HFFc6 (cell line): ENCODE measurements around the gene ADIPOR2. TPM values are rescaled to one million over a fixed set of nuclear protein-coding genes. Genes with fewer than 3 reads are reported as not detected.
A peak's percentile ranks its signal among the peaks of the same experiment; 100 is the strongest.

ENCODE experiments used
- DNase-seq: peaks from one replicate; pipeline ENCODE4 v3.0.0-alpha.2; 2018
- H3K27ac Mint-ChIP-seq: 2 replicates; pipeline ENCODE4 v1.8.0; 2020; ENCODE audit warnings: mild to moderate bottlenecking, mixed read lengths
- H3K27me3 Mint-ChIP-seq: 2 replicates; pipeline ENCODE4 v1.8.0; 2021; ENCODE audit warnings: mild to moderate bottlenecking, moderate library complexity, mixed read lengths; ENCODE audit not compliant: insufficient read depth
- H3K36me3 Mint-ChIP-seq: 2 replicates; pipeline ENCODE4 v1.8.0; 2021; ENCODE audit warnings: low read depth, mixed read lengths
- H3K4me1 Mint-ChIP-seq: 2 replicates; pipeline ENCODE4 v1.8.0; 2020; ENCODE audit warnings: low read depth, mixed read lengths
- H3K4me3 Mint-ChIP-seq: 2 replicates; pipeline ENCODE4 v1.8.0; 2020; ENCODE audit warnings: mild to moderate bottlenecking, moderate library complexity, mixed read lengths
- H3K9me3 Mint-ChIP-seq: 2 replicates; pipeline ENCODE4 v1.8.0; 2020; ENCODE audit warnings: mild to moderate bottlenecking, mixed read lengths
- total RNA-seq, 6 experiments: library from RNA; stranded (reverse); fragmentation: NEBNext Ultra II Directional; extraction: Animal tissue kit (Norgen Biotek cat#: 25700); gene quantifications; 2 replicates in 1 of 6; 3 replicates in 5 of 6; pipeline ENCODE4 v1.2.3, GENCODE V29; 2021
- TF ChIP-seq, protein P1 (sequence below): fragments of 200-600 bp; sonication (generic); IDR thresholded peaks from 2 replicates; pipeline ENCODE4 v1.5.0; 2021; ENCODE audit warnings: antibody characterized with exemption, mild to moderate bottlenecking

Gene ADIPOR2
- total RNA-seq, 6 experiments from 2014 or later, result 38.9 to 50.1 (median 44.9) TPM

DNA sequence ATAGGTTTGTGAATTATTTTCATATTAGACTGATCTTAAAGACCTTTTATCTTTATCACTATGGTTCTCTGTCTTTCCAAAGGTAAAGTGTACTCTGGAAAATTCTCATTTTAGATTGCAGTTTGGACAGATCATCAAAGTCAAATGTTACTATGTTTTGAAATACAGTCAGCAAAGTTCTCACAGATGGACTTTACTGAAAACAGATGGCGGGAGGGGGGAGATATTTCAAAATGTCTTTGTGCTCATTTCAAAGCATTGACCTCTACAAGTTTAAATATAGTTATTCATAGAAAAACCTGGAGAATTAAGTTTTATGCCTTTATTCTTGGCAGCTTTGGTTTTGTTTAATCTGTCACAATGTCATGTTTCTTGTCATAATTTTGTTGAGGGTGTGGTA, 77.7 kb downstream of the ADIPOR2 start:
- no peak overlapping the region for H3K27ac Mint-ChIP-seq
- H3K4me1 Mint-ChIP-seq, result peaks cover 16% of the 10 kb centered on the region
- TF ChIP-seq, protein P1, sequence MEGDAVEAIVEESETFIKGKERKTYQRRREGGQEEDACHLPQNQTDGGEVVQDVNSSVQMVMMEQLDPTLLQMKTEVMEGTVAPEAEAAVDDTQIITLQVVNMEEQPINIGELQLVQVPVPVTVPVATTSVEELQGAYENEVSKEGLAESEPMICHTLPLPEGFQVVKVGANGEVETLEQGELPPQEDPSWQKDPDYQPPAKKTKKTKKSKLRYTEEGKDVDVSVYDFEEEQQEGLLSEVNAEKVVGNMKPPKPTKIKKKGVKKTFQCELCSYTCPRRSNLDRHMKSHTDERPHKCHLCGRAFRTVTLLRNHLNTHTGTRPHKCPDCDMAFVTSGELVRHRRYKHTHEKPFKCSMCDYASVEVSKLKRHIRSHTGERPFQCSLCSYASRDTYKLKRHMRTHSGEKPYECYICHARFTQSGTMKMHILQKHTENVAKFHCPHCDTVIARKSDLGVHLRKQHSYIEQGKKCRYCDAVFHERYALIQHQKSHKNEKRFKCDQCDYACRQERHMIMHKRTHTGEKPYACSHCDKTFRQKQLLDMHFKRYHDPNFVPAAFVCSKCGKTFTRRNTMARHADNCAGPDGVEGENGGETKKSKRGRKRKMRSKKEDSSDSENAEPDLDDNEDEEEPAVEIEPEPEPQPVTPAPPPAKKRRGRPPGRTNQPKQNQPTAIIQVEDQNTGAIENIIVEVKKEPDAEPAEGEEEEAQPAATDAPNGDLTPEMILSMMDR, result no peak
- no peaks in the 10 kb centered on the region for H3K9me3 Mint-ChIP-seq
- peaks cover 5% of the 10 kb centered on the region for H3K36me3 Mint-ChIP-seq
- H3K4me3 Mint-ChIP-seq, result no peak overlapping the region
- no peak for DNase-seq
- no peaks in the 10 kb centered on the region for H3K27me3 Mint-ChIP-seq

DNA sequence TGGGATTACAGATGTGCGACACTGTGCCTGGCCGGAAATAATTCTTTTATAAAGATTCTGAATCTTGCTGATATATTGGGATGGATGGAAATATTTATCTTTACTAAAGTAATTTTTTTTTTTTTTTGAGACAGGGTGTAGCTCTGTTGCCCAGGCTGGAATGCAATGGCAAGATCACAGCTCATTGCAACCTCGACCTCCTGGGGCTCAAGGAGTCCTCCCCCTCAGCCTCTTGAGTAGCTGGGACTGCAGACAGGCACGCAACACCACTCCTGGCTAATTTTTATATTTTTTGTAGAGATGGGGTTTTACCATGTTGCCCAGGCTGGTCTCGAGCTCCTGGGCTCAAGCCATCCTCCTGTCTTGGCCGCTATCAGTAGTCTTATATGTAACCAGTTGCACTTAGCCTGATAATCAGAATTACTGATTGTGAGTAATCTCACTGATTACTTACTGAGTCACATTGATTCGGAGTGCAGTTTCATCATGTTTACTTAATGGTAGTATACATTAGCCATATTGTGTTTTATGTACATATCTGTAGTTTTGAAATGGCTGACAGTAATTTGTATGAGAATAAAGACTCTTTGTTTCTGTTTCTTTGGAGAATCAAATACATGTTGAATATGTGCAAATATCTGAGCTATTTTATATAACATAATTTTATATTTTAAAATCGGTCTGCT, 79.1 kb downstream of the ADIPOR2 start:
- TF ChIP-seq, protein P1, result no peak
- Mint-ChIP-seq H3K36me3 (peaks cover 5% of the 10 kb centered on the region), H3K27me3 (no peaks in the 10 kb centered on the region), H3K27ac (no peak overlapping the region), H3K9me3 (no peaks in the 10 kb centered on the region), H3K4me3 (no peak overlapping the region), H3K4me1 (peaks cover 28% of the 10 kb centered on the region)
- DNase-seq, result no peak

DNA sequence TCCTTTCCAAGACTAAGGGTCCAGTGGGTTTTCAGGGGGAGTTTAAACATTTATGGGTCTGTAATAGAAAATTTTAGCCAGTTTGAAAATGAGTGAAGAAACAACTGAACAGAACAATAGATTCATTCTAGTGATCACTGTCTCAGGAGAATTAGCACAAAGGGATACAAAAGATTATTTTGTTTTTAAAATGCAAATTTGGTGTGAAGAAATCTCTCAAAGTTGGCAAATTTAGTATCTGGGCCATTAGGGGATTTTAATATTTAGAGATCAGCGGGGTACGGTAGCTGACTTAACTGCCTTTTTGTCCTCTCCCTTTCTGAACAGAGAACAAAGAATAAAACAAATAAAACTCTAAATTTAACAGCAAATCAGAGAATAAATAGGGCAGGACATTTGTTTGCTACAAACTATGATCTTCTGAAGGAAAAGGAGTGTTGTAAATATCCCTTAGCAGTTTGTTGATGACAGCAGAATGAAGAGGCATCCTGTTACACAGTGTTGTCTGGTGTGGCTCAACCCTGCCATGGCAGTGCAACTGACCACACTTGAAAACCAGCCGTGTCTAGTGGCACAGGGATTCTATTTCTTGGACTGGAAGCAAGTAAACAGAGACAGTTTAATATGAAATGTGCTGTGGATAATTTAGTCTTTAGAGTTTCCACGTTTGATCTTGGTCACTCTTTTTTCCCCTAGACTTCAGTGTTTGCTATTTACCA, 83.2 kb downstream of the ADIPOR2 start:
- Mint-ChIP-seq H3K9me3 (no peaks in the 10 kb centered on the region), H3K4me1 (peaks cover 68% of the 10 kb centered on the region), H3K27me3 (no peaks in the 10 kb centered on the region; the same call in 1 of the 2 replicates), H3K36me3 (peaks cover 5% of the 10 kb centered on the region), H3K27ac (peak overlapping the region; percentile 59), H3K4me3 (no peak overlapping the region)
- DNase-seq, result peak; percentile 15
- TF ChIP-seq, protein P1, result no peak

DNA sequence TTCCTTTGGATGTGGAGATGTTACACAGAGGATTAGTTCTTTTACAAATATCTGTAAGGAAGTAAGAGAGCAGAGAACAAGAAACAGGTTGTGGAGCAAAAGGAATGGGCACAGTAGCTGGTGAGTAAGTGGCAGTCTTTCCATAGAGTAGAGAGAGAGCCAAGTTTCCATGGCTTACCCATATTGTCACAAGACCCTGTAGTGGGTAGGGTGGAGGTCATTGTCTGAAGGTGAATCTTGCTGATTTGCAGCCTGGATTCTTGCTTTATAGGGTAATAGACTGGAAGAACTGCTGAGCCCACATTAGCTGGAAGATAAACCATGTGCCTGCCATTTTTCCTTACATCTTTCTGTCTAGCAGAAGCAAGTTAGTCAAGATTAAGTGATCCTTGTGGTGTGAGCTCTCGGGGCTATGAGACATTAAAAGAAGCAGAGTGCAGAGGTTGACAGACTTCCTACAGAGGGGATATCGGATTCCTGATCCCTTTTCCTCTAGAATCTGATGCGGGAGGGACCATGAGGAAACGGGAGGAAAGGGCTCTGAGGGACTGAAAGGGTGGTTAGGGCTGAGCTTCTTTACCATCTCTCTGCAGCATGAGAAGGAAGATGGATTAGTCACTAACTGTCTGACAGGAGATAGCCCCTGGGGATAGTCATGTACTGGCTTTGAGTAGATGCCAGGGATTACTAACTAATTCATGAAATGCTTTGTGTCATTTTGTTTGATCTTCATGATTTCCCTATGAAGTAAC, 85.5 kb downstream of the ADIPOR2 start:
- H3K27ac Mint-ChIP-seq, result peak overlapping the region; percentile 84

DNA sequence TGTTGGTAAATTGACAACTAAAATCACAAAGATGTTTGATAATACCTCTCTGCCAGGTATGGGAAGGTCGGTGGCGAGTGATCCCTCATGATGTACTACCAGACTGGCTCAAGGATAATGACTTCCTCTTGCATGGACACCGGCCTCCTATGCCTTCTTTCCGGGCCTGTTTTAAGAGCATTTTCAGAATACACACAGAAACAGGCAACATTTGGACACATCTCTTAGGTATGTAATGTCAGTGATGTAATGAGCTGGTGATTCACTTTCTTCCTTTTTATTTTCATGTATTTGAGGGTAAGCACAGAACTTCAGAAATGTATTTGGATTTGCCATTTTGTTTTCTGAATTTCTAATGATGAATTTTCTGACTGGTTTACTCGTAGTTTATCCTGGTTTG, 86.9 kb downstream of the ADIPOR2 start:
- no peaks in the 10 kb centered on the region; the same call in 1 of the 2 replicates for H3K27me3 Mint-ChIP-seq
- H3K27ac Mint-ChIP-seq, result peak overlapping the region; percentile 84
- peaks cover 10% of the 10 kb centered on the region for H3K36me3 Mint-ChIP-seq
- H3K4me3 Mint-ChIP-seq, result peak overlapping the region; percentile 66
- peaks cover 86% of the 10 kb centered on the region for H3K4me1 Mint-ChIP-seq
- peak; percentile 86 for DNase-seq
- TF ChIP-seq, protein P1, result no peak
- H3K9me3 Mint-ChIP-seq, result no peaks in the 10 kb centered on the region

More for the DNA sequence above, 85.5 kb downstream of the ADIPOR2 start:
- peak; percentile 89 for DNase-seq
- H3K4me3 Mint-ChIP-seq, result peak overlapping the region; percentile 66
- no peaks in the 10 kb centered on the region; the same call in 1 of the 2 replicates for H3K27me3 Mint-ChIP-seq
- H3K36me3 Mint-ChIP-seq, result peaks cover 11% of the 10 kb centered on the region
- no peaks in the 10 kb centered on the region for H3K9me3 Mint-ChIP-seq
- TF ChIP-seq, protein P1, result no peak
- peaks cover 76% of the 10 kb centered on the region for H3K4me1 Mint-ChIP-seq
